GM19372 (cell line): ENCODE measurements around the gene LRIG2.
"Not testable (repeated sequence)": the region's sequence is repeated elsewhere in the genome, so short reads cannot be mapped to it uniquely, and the experiment has no call there.

Experiments
- ATAC-seq: cut with Tn5 transposase; IDR thresholded peaks from one replicate; pipeline ENCODE4 v1.9.1; 2021; ENCODE audit warnings: mild to moderate bottlenecking, low read depth, moderate library complexity; ENCODE audit not compliant: unreplicated experiment

LRIG2 gene

GRCh38 chr1:113058941-113059706 is 13.9 kb upstream of the LRIG2 start:
- no peak for ATAC-seq

GRCh38 chr1:113063456-113063855 is 9.5 kb upstream of the LRIG2 start:
- ATAC-seq, result not testable (repeated sequence)

GRCh38 chr1:113072141-113072756 is 749 bp upstream of the LRIG2 start:
- ATAC-seq, result no peak

GRCh38 chr1:113073479-113073950 is 517 bp downstream of the LRIG2 start:
- ATAC-seq, result peak; percentile 24

GRCh38 chr1:113074237-113074636 is 1.2 kb downstream of the LRIG2 start:
- no peak for ATAC-seq

GRCh38 chr1:113077978-113078377 is 5.0 kb downstream of the LRIG2 start:
- ATAC-seq, result not testable (repeated sequence)

GRCh38 chr1:113086541-113086940 is 13.5 kb downstream of the LRIG2 start:
- ATAC-seq, result no peak

GRCh38 chr1:113088972-113089371 is 16.0 kb downstream of the LRIG2 start:
- no peak for ATAC-seq

GRCh38 chr1:113090051-113090450 is 17.1 kb downstream of the LRIG2 start:
- ATAC-seq, result no peak

- no peak for ATAC-seq
Measured at GRCh38 chr1:113091988-113092594, 19.1 kb downstream of the LRIG2 start.

GRCh38 chr1:113094506-113094905 is 21.5 kb downstream of the LRIG2 start:
- ATAC-seq, result no peak

GRCh38 chr1:113095790-113096455 is 22.9 kb downstream of the LRIG2 start:
- ATAC-seq, result no peak

GRCh38 chr1:113096493-113096892 is 23.5 kb downstream of the LRIG2 start:
- no peak for ATAC-seq

GRCh38 chr1:113101588-113101987 is 28.6 kb downstream of the LRIG2 start:
- no peak for ATAC-seq

- ATAC-seq, result no peak
Measured at GRCh38 chr1:113103048-113103447, 30.1 kb downstream of the LRIG2 start.

GRCh38 chr1:113103977-113104376 is 31.0 kb downstream of the LRIG2 start:
- ATAC-seq, result no peak

- no peak for ATAC-seq
Measured at GRCh38 chr1:113106910-113107309, 33.9 kb downstream of the LRIG2 start.

- ATAC-seq, result no peak
Measured at GRCh38 chr1:113109908-113110554, 37.0 kb downstream of the LRIG2 start.

GRCh38 chr1:113118266-113118665 is 45.3 kb downstream of the LRIG2 start:
- ATAC-seq, result no peak

GRCh38 chr1:113123737-113124136 is 50.7 kb downstream of the LRIG2 start:
- ATAC-seq, result no peak

GRCh38 chr1:113124366-113124765 is 51.4 kb downstream of the LRIG2 start:
- no peak for ATAC-seq
